ENCODE measurements around the gene ERLEC1.
A peak's percentile ranks its signal among the peaks of the same experiment; 100 is the strongest.
"Not testable (repeated sequence)": the region's sequence is repeated elsewhere in the genome, so short reads cannot be mapped to it uniquely, and the experiment has no call there.

ERLEC1 gene

DNA sequence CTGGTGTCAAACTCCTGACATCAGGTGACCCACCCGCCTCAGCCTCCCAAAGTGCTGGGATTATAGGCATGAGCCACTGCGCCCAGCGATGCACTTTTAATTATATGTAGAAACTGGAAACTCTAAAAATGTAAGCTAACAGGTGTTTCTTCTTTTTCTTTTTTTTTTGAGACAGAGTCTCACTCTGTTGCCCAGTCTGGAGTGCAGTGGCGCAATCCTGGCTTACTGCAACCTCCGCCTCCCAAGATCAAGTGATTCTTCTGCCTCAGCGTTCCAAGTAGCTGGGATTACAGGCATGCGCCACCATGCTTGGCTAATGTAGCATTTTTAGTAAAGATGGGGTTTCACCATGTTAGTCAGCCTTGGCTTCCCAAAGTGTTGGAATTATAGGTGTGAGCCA lies 54.8 kb downstream of the ERLEC1 start:
- DNase-seq: not testable (repeated sequence)

DNA sequence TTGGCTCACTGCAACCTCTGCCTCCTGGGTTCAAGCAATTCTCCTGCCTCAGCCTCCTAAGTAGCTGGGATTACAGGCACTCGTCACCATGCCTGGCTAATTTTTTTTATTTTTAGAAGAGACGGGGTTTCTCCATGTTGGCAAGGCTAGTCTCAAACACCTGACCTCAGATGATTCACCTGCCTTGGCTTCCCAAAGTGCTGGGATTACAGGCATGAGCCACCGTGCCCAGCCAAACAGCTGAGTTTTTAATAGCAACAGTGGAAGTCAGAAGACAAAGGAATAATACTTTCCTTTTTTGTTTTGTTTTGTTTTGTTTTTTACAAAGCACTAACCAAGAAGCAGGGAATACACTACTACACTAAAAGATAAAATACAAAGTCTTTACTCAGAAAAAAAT lies 56.0 kb downstream of the ERLEC1 start:
- no peak for DNase-seq

DNA sequence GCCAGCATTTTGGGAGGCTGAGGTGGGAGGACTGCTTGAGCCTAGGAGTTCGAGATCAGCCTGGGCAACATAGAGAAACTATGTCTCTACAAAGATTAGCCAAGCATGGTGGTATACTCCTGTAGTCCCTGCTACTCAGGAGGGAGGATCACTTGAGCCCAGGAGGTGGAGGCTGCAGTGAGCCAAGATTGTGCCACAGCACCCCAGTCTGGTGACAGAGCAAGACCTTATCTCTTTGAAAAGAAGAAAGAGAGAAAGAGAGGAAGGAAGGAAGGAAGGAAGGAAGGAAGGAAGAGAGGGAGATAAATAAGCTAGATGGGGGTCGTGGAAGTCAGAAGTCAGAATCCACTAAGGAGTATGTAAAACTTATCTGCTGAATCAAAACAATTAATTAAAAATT lies 56.8 kb downstream of the ERLEC1 start:
- DNase-seq: no peak

DNA sequence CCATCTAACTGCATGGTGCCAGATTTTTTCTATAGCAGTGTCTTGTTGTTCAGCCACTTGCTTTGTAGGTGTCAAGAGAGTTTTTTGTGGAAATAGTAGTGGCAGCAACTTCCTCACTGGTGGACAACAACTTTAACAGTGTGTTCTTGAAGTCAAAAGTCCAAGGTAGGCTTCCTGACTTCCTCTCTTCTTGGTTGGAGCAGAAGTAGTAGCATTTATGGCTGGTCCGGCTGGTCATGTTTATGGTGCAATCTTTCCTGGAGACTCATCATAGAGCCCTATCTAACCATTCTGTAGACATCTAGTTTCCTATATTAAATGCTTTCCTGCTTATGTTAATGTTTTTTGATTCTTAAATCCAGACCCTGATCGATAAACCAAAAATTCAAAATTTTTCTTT lies 61.2 kb downstream of the ERLEC1 start:
- DNase-seq: no peak

DNA sequence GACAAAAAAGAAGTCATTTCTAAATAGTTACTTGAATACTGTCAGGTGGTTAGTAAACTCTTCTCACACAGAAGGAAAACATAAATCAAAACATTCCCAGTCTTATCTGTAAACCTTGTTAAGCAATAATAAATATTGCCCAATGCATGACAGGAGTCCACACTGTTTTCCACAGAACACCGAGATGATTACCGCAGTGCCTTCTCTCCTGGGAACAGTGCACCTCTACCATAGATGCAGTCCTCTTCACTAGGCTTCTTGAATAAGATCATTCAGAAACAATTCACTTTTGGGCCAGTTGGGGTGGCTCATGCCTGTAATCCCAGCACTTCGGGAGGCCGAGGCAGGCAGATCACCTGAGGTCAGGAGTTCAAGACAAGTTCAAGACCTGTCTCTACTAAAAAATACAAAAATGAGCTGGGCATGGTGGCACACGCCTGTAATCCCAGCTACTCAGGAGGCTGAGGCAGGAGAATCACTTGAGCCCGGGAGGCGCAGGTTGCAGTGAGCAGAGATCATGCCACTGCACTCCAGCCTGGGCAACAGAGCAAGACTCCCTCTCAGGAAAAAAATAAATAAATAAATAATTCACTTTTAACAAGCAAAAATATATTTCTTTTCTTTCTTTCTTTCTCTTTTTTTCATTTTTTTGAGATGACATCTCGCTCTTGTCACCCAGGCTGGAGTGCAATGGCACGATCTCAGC lies 64.4 kb downstream of the ERLEC1 start:
- DNase-seq: not testable (repeated sequence)

DNA sequence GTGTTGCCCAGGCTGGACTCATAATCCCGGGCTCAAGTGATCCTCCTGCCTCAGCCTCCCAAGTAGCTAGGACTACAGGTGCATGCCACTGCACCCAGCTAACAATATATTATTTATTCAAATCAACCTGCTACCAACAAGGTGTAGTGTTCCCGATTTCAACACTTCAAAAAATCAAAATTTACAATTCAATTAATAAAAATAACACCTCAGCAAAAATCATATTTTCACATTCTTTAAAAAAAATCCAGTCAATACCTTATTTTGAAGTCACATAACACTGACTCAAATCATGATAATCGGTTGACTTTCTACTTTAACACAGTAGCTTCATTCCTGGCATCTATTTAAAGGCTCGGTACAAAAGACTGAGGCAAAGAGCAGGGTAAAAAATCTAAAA lies 65.7 kb downstream of the ERLEC1 start:
- DNase-seq: no peak

DNA sequence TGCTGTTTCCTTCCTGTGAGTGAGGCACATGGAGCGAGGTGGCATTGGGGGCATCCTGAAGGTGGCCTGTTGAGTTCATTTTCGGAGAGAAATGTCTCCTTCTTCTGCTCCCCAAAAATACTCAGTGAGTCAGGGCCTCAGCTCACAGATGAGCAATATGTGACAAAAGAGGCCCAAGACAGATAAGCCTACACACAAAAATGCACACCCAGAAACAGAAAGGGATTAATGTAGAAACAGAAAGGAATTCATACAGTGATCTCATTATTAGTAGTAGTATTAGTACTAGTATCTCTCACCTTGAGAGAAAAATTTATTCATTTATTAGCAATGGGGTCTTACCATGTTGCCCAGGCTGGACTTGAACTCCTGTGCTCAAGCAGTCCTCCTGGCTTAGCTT lies 67.8 kb downstream of the ERLEC1 start:
- DNase-seq: no peak

DNA sequence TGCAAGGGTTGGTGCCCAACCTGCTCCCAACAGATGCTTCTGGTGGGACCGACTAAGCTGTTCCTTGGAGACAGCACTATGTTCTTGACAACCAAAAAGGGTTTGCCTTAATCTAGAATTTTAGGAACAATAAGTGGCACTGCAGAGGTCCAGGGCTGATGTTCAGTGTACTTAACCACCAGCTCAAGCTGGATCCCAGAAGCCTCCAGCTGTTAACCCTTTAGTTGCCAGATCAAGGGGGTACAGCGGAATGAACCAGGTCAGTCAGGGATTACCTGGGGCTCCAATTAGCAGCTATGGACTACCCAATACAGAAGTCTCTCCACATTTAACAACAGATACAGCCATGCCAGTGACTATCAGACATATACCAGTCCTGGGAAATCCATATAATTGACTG lies 69.4 kb downstream of the ERLEC1 start:
- DNase-seq: no peak

DNA sequence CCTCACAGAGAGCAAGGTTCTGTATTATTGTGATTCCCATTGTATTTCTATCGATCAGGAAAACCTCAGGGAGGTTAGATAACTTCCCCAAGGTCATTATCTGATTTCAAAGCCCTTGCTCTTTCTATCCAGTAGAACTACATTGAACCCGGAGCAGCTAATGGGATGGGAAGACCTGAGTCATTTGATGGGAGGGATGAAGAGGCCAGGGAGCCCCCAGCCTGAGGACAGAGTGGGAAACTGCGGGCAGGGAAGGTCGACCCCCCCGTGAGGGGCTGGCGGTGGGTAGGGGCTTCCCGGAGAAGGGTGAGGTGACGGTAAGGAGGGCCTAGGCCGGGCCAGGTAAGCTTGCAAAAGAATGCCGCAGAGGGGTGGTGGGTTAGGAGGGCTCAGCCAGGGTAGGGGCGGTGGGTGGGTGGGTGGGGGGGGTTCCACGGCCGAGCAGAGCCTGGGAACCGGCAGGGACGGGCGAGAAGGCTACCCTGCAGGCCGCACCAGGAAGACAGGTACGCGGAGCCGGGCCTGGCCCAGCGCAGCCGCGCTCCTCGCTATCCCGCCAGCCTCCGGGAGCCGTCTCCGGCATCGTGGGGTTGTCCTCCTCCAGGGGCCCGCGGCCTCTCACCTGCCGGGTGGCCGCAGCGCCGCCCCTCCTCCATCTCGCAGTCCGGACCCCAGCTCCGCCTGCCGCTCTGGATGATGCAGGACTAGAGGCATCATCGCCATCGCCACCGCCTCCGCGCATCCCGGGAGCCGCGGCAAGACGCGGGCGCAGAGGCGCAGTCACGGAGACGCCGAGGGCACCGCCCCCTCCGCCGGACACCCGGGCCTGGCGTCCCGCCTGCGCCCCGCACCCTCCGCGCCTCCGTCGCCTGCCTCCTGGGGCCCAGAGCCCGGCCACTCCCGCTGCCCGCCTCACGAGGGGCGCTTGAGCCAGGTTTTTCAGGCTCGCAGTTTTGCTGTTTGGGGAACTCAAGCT lies 72.7 kb downstream of the ERLEC1 start, which contains the start of gene GPR75:
TSS of gene GPR75 (minus strand) at position 762 of the 976 bp plus-strand sequence. CDS start 5,211 bp downstream, outside the sequence.
- peak; percentile 68 for DNase-seq

DNA sequence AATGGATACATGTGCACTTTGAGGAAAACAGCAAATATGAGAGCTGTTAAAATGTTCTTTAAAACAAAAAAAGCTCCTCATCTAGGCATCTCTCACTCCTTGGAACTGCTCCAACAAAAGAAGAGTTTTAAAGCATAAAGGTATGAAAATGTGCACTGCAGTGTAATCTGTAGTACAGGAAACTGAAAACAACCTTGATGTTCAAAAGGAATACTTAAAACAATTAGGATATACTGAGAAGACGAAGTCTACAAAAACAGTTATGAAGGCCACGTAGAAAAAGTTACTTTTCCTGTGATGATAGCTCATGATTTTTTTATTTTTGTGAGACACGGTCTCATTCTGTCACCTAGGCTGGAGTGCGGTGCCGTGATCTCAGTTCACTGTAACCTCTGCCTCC lies 75.0 kb downstream of the ERLEC1 start:
- no peak for DNase-seq

DNA sequence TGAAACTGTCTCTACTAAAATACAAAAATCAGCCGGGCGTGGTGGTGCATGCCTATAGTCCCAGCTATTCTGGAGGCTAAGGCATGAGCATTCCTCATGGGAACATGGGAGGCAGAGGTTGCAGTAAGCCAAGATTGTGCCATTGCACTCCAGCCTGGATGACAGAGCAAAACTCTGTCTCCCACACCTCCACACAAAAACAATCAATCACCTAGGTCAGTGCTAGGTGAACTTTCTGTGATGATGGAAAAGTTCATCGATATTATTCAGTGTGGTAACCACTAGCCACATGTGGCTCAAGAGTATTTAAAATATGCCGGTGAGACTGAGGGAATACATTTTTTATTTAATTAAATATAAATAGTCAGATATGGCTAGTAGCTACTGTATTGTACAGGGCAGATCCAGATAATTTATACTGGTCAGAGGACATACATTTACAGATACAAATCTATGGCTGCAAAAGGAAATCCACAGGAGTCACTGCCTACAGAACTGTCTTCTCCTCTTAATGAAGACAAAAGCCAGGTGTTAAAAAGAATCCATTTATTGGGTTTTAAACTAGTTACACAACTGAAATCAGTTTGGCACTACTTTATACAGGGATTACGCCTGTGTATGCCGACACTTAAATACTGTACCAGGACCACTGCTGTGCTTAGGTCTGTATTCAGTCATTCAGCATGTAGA lies 76.8 kb downstream of the ERLEC1 start:
- DNase-seq: no peak

DNA sequence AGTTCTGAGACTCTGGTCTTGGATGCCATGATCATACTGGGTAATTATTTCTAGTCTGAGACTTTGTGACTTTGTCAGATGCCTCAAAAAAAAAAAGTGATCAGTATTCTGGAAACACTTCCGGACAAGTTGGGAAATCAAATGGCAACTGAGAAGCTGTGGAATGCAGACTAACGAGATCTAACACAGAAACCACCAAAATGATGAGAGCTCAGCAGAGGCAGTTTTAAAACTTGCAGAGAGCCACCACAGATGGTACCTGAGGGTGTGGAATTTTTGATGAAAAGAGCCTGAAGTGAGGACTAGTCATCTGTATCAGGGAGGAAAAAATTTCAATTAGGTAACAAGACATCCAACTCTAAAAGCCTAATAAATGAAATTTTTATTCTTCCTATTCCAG lies 78.4 kb downstream of the ERLEC1 start:
- DNase-seq: no peak

DNA sequence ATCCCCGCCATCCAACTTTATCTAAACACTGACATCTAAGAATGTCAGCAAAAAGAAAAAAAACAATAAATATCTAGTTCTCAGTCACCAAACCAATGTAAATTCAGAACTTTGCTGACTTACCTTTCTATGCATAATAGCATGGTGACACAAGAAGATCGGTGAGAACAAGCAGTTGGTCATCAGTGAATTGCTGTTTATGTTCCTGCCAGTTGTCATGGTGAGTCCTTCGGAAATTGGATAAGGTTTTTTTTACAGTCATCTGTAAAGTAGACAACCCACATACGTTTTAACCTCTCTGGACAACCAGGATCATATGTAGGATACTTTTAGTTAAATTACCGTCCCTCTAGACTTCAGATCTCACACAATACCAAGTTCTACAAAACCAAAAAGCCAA lies 79.1 kb downstream of the ERLEC1 start:
- DNase-seq: no peak

DNA sequence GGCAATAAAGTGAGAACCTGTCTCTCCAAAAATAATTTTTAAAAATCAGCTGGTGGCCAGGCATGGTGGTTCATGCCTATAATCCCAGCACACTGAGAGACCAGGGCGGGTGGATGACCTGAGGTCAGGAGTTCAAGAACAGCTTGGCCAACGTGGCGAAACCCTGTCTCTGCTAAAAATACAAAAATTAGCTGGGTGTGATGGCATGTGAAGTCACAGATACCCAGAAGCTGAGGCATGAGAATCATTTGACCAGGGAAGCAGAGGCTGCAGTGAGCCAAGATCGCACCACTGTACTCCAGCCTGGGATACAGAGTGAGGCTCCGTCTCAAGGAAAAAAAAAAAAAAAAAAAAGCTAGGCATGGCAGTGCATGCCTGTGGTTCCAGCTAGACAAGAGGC lies 80.3 kb downstream of the ERLEC1 start:
- DNase-seq: no peak

DNA sequence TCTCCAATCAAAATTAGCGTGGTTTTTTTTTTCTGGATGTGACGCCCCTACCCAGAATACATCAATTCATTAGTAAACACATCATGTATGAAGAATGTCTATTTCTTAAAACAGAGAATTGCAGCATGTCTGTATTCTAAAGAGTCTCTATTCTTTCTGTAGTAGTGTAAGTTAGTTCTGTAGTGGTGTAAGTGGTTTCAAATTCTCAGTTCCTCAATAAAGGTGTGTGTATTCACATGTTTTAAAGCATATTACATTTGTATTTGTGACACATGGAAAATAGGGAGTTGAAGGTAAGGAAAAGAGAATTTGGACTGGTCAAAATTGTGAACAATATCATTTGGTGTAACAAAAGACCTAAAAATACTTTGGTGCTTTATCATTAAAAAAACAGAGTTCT lies 80.9 kb downstream of the ERLEC1 start:
- DNase-seq: no peak
